ENCODE results near the gene ACACB.

ACACB gene

DNA sequence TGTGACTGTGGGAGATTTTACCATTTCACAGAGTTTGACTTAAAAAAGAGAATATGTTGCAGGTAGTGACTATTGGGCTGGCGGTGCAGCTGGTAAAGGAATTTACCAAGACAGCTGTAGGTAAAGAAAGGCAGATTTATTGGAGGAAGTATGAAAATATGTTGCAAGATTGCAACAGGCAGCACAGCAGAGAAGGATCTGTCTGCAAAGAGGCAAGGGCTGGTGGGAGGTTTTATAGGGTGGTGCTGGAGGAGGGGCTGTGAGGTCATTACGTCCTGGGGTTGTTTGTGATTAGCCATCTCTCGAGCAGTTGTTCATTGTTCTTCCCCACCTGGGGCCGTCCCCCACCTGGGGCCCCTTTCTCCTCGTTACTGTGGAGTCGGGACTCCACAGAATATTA is 62.1 kb downstream of the ACACB start:
- DNase-seq = no peak

DNA sequence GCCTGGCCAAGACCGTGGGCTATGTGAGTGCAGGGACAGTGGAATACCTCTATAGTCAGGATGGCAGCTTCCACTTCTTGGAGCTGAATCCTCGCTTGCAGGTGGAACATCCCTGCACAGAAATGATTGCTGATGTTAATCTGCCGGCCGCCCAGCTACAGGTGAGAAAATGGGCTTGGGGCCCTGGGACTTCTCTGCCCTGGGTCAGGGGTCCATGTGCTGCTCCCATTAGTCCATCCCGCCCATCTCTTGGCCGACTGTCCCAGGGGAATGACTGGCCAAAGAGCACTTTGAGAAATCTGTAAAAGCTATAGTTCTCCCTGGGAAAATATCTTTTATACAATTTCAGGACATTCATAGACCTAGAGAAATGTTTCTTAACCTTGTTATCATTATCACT is 63.5 kb downstream of the ACACB start:
- DNase-seq = no peak

DNA sequence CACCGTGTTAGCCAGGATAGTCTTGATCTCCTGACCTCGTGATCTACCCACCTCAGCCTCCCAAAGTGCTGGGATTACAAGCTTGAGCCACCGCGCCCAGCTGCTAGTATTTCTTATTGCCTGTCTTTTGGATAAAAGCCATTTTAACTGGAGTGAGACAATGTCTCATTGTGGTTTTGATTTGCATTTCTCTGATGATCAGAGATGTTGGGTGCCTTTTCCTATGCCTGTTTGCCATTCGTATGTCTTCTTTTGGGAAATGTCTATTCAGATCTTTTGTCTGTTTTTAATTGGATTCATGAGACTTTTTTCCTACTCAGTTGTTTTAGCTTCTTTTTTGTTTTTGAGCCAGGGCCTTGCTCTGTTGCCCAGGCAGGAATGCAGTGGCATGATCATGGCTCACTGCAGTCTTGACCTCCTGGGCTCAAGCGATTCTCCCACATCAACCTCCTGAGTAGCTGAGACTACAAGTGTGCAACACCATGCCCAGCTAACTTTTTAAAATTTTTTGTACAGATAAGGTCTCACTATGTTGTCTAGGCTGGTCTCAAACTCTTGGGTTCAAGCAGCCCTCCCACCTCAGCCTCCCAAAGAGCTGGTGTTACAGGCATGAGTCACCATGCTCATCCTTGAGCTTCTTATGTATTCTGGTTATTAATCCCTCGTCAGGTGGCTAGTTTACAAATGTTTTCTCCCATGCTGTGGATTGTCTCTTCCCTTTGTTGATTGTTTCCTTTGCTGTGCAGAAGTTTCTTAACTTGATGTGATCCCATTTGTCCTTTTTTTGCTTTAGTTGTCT is 65.9 kb downstream of the ACACB start:
- DNase-seq = no peak

DNA sequence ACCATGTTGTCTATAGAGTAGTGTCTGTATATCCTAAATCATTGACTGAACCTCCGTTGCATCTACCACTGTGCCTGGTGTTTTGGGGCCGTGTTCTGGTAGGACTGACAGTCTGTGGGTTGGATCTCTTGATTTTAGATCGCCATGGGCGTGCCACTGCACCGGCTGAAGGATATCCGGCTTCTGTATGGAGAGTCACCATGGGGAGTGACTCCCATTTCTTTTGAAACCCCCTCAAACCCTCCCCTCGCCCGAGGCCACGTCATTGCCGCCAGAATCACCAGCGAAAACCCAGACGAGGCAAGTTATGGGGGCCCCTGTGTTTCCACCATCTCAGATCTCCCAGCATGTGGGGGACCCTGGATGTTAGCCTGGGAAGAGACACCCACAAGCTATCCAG is 69.1 kb downstream of the ACACB start:
- no peak for DNase-seq

DNA sequence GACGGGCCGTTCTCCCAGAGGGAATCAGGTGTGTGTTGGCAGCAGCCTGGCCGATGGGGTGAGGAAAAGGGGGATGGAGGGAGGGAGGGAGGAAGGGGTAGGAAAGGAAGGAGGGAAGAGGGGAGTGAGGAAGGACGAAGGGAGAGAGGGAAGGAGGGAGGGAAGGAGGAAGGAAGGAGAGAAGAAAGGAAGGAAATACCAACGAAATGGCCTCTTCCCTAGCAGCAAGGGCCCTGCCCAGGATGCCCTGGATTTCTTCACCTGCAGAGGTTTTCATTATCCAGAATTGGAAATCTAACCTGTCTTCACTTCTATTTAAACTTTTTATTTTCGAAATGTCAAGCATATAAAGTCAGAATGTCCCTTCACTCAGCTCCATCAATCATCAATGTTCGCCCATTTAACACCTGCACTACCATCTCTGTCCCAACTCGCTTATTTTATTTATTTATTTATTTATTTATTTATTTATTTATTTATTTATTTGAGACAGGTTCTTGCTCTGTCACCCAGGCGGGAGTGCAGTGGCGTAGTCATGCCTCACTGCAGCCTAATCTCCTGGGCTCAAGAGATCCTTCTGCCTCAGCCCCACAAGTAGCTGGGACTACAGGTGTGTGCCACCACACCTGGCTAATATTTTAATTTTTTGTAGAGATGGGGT is 70.7 kb downstream of the ACACB start:
- no peak for DNase-seq

DNA sequence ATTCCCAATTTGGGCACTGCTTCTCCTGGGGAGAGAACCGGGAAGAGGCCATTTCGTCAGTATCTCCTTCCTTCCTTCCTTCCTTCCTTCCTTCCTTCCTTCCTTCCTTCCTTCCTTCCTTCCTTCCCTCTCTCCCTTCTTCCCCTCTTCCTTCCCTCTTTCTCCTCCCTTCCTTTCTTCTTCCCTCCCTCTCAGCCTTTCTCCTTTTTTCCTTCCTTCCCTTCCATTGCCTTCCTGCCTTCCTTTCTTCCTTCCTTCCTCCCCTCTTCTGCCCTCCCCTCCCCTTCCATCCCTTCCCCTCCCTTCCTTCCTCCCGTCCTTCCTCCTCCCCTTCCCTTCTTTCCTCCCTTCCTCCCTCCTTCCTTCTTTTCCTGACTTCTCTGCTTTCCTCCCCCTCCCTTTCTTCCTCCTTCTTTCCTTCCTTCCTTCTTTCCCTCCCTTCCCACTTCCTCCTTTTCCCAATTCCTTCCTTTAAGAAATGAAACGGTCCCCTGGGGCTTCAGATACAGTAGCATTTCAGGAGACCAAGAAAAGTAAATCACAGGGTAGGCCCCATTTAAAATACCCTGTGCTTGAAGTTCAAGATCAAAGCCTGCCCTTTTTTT is 71.8 kb downstream of the ACACB start:
- no peak for DNase-seq

DNA sequence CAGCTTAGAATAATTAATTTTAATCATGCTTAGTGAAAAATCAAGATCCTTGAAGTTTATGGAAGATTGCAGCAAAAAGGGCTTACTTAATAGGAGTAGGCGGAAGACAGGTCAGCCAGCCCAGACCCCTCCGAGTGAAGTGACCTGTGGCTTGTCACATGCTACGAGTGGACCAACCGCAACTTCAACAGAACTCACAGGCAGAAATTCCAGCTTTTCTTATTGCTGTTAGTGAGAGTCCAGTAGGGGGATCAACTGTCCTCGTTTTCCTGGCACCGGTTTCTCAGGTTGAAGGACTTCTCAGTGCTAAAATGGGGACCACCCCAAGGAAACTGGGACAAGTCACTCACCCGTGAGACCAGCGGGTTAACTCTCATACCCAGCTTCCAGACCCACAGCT is 72.9 kb downstream of the ACACB start:
- DNase-seq = no peak

DNA sequence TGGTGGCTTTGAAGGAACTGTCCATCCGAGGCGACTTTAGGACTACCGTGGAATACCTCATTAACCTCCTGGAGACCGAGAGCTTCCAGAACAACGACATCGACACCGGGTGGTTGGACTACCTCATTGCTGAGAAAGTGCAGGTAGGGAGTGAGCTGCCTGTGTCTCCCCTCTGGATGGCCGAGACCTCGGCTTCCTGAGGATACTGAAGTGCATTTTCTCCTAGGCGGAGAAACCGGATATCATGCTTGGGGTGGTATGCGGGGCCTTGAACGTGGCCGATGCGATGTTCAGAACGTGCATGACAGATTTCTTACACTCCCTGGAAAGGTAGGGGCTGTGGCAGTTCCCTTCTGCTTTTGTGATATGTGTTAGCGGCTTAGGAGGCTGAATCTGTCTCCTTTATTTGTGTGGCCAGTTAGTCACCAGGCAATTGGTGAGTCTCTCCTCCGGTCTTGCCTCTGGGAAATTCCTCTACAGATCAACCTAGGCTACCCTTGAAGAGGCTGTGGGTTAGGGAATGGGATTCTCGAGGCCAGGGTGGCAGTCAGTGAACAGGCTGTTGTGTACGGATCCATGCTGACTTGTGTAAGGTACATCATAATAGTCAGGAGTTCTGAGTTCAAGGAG is 75.3 kb downstream of the ACACB start:
- DNase-seq = no peak

DNA sequence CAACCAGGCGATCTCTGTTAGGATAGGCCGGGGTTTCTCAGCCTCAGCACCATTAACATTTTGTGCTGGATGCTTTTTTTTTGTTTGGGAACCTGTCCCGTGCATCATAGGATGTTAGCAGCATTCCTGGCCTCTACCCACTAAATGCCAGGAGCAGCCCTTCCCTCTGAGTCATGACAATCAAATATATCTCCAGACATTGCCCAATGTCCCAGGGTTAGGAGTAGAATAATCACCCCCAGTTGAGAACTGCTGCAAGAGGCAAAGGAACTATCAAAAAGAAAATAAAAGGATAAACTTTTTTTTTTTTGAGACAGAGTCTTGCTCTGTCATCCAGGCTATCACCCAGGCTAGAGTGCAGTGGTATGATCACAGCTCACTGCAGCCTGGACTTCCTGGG is 76.0 kb downstream of the ACACB start:
- DNase-seq = no peak

DNA sequence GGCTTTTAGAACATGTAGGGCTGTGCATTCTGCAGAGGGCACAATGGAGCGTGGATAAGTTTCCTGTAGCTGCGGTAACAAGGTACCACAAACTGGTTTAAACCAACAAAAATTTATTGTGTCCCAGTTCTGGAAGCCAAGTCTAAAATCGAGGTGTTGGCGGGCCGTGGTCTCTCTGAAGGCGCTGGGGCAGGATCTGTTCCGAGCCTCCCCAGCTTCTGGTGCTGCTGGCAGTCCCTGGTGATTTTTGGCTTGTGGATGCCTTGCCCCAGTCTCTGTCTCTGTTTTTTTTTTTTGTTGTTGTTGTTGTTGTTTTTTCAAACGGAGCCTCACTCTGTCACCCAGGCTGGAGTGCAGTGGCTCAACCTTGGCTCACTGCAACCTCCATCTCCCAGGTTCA is 77.5 kb downstream of the ACACB start:
- no peak for DNase-seq

DNA sequence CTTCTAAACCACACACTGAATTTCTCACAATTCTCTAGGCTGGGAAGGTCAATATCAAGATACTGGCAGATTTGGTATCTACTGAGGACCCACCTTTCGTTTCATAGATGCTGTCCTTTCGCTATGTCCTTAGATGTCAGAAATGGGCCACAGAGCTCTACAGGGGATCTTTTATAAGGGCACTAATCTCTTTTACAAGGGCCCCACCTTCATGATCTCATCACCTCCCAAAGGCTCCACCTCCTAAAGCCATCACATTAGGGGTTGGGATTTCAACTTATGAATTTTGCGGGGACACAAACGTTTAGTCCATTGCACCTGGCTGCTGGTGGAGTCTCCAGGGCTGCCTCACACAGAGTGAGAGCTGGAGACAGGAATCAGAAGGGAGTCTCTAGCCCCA is 79.9 kb downstream of the ACACB start:
- DNase-seq = no peak

DNA sequence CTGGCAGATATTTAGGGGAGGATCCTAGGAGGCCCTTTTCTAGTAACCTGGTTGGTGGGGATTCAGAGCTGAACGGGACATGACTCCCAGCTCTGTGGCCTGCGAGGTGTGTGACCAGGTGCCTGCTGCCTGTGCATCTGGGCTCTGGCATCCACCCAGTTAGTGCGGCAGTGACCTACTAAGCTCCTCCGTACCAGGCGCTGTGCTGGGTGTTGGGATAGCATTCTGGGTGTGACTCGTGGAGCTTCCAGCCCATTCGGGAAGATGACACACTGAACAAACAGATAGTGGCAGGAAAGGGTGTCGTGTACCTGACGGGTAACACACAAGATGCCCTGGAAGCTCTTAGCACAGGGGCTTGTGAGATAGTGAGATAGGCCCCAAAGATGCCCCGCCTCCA is 80.9 kb downstream of the ACACB start:
- no peak for DNase-seq

DNA sequence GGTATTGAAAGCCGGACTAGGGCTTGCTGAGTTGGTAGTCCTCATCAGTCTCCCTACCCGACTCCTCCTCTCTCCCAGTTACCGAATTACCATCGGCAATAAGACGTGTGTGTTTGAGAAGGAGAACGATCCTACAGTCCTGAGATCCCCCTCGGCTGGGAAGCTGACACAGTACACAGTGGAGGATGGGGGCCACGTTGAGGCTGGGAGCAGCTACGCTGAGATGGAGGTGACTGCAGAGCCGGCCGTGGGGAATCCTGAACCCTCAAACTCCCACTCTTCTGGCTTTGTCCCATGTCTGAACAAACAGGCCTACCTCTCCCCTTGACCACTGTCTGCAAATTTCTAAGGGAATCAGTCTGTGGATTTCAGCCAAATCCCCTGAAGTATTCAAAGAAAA is 82.9 kb downstream of the ACACB start:
- no peak for DNase-seq

DNA sequence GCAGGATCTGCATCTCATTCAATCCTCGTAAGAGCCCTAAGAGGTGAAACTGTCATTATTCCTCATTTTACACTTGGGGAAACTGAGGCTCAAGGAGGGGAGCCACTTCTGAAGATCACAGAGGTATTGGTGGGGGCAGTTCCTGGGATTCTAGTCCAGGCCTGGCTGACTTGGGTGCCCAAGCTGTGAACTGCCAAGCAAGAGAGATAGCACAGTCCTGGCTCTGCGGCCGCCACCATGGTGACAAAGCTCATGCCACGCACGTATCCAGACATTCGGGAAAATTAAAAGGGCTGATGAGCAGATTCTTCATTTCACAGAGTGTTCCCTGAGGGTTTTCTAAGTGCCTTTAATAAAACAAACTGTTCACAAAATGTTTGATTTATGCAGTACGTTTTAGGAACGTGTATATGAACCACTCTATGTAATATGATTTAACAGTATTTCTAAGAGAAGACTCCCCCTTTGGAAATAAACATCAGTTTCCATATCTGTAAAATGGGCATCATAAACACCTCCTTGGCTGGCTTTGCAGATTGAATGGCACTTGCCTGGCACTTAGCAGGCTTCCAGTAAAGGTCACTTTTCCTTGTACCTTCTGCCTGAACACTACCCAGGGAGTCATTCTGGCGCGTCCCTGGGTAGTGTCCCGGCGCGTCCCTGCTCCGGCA is 84.6 kb downstream of the ACACB start:
- DNase-seq = no peak

DNA sequence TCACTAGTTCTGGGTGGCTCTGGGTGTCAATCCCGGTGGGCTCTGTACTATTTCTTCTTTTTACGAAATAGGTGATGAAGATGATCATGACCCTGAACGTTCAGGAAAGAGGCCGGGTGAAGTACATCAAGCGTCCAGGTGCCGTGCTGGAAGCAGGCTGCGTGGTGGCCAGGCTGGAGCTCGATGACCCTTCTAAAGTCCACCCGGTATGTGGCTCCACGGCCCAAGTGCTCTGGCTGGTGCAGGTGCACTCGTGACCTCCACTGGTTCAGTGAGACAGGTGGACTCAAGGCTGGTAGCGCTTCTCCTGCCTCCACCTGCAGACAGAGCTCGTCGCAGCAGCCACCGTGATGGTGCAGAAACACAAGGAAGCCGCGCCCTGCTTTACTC is 85.1 kb downstream of the ACACB start:
- no peak for DNase-seq

DNA sequence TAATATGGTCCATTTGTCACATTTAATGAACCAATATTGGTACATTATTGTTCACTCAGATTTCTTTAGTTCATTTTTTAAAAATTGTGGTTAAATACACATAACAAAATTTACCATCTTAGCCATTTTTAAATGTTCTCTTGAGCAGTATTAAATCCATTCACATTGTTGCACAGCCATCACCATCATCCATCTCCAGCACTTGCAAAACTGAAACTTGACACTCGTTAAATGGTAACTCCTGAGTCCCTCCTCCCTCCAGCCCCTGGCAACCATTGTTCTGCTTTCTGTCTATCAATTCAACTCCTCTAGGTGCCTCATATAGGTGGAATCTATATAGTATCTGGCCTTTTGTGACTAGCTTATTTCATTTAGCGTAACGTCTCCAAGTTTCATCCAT is 86.4 kb downstream of the ACACB start:
- no peak for DNase-seq

DNA sequence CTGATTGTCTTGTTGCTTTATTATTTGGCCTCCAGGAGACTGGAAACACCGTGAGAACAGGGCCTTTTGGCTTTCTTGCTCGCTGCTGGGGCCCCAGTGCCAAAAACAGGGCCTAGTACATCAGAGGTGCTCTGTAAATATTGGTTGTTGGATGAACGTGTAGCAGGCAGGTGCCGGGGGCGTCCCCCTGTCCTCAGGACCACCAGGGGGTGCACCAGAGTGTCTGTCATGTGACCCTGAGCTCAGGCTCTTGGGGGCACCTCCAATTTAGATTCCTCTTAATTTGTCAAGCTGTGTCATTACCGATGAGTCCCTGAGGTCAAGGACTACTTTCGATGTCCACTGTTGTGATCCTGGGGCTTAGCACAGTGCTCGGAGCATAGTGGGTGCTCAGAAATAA is 87.1 kb downstream of the ACACB start:
- no peak for DNase-seq

DNA sequence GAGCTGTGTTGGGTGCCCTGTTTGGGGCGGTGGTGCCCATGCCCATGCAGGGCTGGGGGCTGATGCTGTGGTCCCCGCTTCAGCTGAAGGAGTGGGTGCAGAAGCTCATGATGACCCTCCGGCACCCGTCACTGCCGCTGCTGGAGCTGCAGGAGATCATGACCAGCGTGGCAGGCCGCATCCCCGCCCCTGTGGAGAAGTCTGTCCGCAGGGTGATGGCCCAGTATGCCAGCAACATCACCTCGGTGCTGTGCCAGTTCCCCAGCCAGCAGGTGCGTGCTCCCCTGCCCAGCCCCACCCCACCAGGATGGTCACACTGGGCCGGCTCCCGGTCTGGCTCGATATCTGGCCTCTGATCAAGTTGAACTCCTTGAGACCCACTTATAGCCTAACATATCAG is 92.7 kb downstream of the ACACB start:
- no peak for DNase-seq

DNA sequence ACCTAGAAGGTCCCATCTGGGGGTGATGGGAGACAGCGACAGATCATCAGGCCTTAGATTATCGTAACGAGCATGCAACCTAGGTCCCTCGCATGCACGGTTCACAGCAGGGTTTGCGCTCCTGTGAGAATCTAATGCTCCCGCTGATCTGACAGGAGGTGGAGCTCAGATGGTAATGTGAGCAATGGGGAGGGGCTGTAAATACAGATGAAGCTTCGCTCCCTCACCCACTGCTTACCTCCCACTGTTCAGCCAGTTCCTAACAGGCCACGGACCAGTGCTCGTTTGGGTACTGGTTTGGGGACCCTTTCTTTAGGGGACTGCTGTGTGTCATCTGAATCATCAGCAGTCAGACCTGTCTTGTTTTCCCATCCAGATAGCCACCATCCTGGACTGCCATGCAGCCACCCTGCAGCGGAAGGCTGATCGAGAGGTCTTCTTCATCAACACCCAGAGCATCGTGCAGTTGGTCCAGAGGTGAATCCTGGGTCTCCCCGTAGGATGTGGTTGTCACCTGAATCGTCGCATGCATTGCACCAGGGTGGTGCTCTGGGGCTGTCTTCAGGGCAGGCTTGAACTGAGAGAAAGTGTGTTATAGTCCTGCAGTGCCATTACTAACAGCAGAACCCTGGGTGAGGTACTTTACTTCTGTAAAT is 96.2 kb downstream of the ACACB start:
- DNase-seq = no peak

DNA sequence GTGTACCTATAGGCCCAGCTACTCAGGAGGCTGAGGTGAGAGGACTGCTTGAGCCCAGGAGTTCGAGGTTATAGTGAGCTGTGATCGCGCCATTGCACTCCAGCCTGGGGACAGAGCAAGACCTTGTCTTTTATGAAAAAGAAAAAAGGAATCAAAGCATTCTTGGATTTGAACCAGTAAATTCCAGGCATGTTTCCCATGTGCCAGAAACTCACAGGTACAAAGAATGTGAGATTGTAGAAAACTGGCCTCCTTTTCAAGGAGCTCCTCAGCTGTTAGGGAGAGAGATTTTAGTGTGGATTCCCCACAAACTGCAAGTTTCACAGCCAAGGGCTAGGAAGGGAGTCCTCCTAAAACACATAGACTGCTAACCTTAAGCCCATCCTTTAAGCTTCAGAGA is 97.7 kb downstream of the ACACB start:
- no peak for DNase-seq

DNA sequence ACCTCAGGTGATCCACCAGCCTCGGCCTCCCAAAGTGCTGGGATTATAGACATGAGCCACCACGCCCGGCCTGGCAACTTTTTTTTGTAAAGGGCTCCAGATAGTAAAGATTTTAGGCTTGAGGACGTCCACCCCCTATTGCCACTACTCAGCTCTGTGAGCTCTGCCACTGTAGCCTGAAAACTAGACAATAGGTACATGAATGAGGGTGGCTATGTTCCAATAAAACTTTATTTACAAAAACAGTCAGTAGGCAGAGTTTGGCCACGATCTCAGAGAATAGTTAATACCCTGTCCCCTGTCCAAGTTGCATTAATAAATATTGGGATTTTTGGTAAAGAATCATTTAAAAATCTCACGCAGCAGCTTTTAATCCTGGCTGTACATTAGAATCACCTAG is 102.6 kb downstream of the ACACB start:
- no peak for DNase-seq

DNA sequence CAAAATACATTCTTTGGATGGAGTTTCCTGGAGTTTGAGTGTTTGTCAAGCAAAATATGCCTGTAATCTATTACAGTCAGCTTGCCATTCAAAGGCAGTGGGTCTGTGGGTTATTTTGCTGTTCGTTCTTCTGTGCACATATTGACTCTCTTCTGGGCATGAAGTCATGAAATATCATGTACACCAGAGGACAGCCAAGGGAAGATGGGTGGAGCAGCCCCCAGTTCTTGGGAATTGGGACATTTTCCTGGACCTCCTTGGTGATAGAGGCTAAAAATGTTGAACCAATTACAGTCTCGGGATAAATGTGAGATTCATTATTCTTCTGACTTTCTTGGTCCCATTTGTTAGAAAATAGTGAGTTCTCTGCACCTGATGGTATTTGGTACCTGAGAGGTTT is 103.6 kb downstream of the ACACB start:
- DNase-seq = no peak
